ENCODE measurements around the gene RET. TPM values are rescaled to one million over a fixed set of nuclear protein-coding genes. Genes with fewer than 3 reads are reported as not detected.

Gene RET
- total and polyA plus RNA-seq, 2 of the 8 experiments (the other 6 are each of a cell fraction or from before 2014, with no cell fraction given) = 6.7 to 8.4 TPM

DNA sequence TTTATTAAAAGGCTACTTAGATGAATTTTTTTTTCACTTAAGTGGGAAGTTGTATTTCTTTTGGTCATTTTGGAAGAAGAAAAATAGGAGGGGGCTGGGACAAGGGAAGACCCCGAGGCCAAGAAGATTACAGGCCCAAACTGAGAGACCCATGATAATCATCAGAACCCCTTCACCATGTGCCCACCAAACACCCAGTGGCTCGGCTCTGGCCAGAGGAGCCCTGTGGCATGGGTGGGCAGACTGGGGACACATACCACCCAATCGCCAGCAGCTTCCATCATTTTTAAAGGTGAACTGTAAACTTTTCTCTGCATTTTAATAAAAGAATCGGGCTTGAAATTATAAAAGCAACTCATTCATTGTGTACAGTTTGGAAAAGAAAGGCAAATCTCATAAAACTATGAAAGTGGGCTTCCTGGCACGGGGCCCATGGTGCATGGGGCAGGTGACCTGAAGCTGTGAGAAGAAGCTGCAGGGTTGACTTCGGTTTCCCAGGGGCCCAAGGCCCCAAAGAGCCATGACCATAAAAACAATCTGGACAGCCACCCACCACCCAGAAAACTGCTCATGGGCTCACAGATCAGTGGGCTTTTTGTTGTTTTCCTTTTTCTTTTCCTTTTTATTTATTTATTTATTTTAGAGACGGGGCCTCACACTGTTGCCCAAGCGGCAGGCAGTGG is 29.4 kb upstream of the RET start (continued):
- TF ChIP-seq, protein P1, sequence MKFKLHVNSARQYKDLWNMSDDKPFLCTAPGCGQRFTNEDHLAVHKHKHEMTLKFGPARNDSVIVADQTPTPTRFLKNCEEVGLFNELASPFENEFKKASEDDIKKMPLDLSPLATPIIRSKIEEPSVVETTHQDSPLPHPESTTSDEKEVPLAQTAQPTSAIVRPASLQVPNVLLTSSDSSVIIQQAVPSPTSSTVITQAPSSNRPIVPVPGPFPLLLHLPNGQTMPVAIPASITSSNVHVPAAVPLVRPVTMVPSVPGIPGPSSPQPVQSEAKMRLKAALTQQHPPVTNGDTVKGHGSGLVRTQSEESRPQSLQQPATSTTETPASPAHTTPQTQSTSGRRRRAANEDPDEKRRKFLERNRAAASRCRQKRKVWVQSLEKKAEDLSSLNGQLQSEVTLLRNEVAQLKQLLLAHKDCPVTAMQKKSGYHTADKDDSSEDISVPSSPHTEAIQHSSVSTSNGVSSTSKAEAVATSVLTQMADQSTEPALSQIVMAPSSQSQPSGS (IDR thresholded peaks at IDR 0.05; ENCODE audit: low read length) = no peak
- no peak for TF ChIP-seq PHF8 (conservative IDR thresholded peaks at IDR 0.05; ENCODE audit: low read depth, low read length)
- no peak for TF ChIP-seq JUN (IDR thresholded peaks at IDR 0.05; ENCODE audit: low read depth, low read length)

Measured in H1 (cell line).